ENCODE results near the gene CHD3.

The CHD3 gene

GRCh38 chr17:7894226-7894625 is 5.6 kb downstream of the CHD3 start:
- no peak for DNase-seq (ENCODE audit: low spot score)

GRCh38 chr17:7894866-7895265 is 6.3 kb downstream of the CHD3 start:
- no peak for DNase-seq (ENCODE audit: low spot score)

- DNase-seq (ENCODE audit: low spot score), result no peak
These were observed 8.5 kb downstream of the CHD3 start for GRCh38 chr17:7897090-7897489.

GRCh38 chr17:7897773-7898172 is 9.2 kb downstream of the CHD3 start:
- peak; percentile 74 for DNase-seq (ENCODE audit: low spot score)

- no peak for DNase-seq (ENCODE audit: low spot score)
These were observed 14.8 kb downstream of the CHD3 start for GRCh38 chr17:7903154-7904103.

- DNase-seq (ENCODE audit: low spot score), result no peak
These were observed 20.5 kb downstream of the CHD3 start for GRCh38 chr17:7909089-7909488.

GRCh38 chr17:7910281-7910680 is 21.7 kb downstream of the CHD3 start:
- no peak for DNase-seq (ENCODE audit: low spot score)

- no peak for DNase-seq (ENCODE audit: low spot score)
These were observed 22.1 kb downstream of the CHD3 start for GRCh38 chr17:7910711-7911110.

- no peak for DNase-seq (ENCODE audit: low spot score)
These were observed 22.5 kb downstream of the CHD3 start for GRCh38 chr17:7911116-7911515.

GRCh38 chr17:7912927-7913524 is 24.4 kb downstream of the CHD3 start:
- DNase-seq (ENCODE audit: low spot score), result peak; percentile 68

- DNase-seq (ENCODE audit: low spot score), result peak; percentile 29
These were observed 26.6 kb downstream of the CHD3 start for GRCh38 chr17:7915179-7915610.

- peak; percentile 81 for DNase-seq (ENCODE audit: low spot score)
These were observed 27.2 kb downstream of the CHD3 start, which contains the start of gene RNF227 for GRCh38 chr17:7915611-7916384. RNF227 (minus strand) TSS chr17:7916289; CDS start chr17:7916195, 94 bp downstream.

- no peak for DNase-seq (ENCODE audit: low spot score)
These were observed 27.7 kb downstream of the CHD3 start for GRCh38 chr17:7916385-7916682.

- DNase-seq (ENCODE audit: low spot score), result no peak
These were observed 28.2 kb downstream of the CHD3 start for GRCh38 chr17:7916808-7917207.

- no peak for DNase-seq (ENCODE audit: low spot score)
These were observed 33.8 kb downstream of the CHD3 start for GRCh38 chr17:7922269-7922844.

GRCh38 chr17:7922845-7923628 is 34.4 kb downstream of the CHD3 start:
- DNase-seq (ENCODE audit: low spot score), result peak; percentile 70

- no peak for DNase-seq (ENCODE audit: low spot score)
These were observed 39.0 kb downstream of the CHD3 start for GRCh38 chr17:7927596-7927995.

GRCh38 chr17:7929158-7930023 is 40.8 kb downstream of the CHD3 start, which contains the start of gene KCNAB3:
KCNAB3 (minus strand) TSS chr17:7929856; CDS start chr17:7929435, 421 bp downstream.
- DNase-seq (ENCODE audit: low spot score), result peak; percentile 66

- DNase-seq (ENCODE audit: low spot score), result no peak
These were observed 42.4 kb downstream of the CHD3 start for GRCh38 chr17:7930841-7931631.
